RWPE1 (cell line): ENCODE data around the gene MAML3.

Source experiments
- CTCF ChIA-PET: fragments of 350-600 bp; sonication (Branson Sonifier 250); formaldehyde crosslinking; extraction: SDS; loops from one replicate; lab custom pipeline; 2021; lab: Yijun Ruan, JAX
- POLR2A ChIA-PET: fragments of 400-600 bp; formaldehyde crosslinking; extraction: SDS; loops from one replicate; lab custom pipeline; 2020; ENCODE audit warnings: antibody characterized with exemption; ENCODE audit not compliant: low non-redundant PET; lab: Yijun Ruan, JAX
- DNase-seq: peaks from one replicate; pipeline ENCODE4 v3.0.0; 2012; ENCODE audit warnings: low spot score
- H3K27ac ChIP-seq: fragments of 450-650 bp; 2 replicates; pipeline ENCODE4 v1.5.1; 2017
- CTCF ChIP-seq: fragments of 450-650 bp; conservative IDR thresholded peaks from 2 replicates; pipeline ENCODE4 v1.5.1; 2017; ENCODE audit warnings: low read depth, mild to moderate bottlenecking

The MAML3 gene

GRCh38 chr4:140028101-140028500 is 125.9 kb downstream of the MAML3 start:
- no peak overlapping the region for H3K27ac ChIP-seq
- no peak for TF ChIP-seq CTCF
- ChIA-PET CTCF (no interaction called here), POLR2A (no interaction called here)
- no peak for DNase-seq

- ChIA-PET CTCF (no interaction called here), POLR2A (no interaction called here)
- no peak for TF ChIP-seq CTCF
- no peak overlapping the region for H3K27ac ChIP-seq
- no peak for DNase-seq
Observed at GRCh38 chr4:140027101-140027500, 126.9 kb downstream of the MAML3 start.

- no peak overlapping the region for H3K27ac ChIP-seq
- TF ChIP-seq CTCF, result no peak
- DNase-seq, result no peak
- CTCF ChIA-PET, result interaction anchor here (0.6 kb wide), 1 partner anchor 20 kb away, joined by 4 read pairs; no protein-coding TSS in a partner anchor
- POLR2A ChIA-PET, result no interaction called here
Observed at GRCh38 chr4:140025470-140025869, 128.5 kb downstream of the MAML3 start.

- DNase-seq, result no peak
- no peak overlapping the region for H3K27ac ChIP-seq
- POLR2A ChIA-PET, result no interaction called here
- TF ChIP-seq CTCF, result no peak
- CTCF ChIA-PET, result interaction anchor here (0.6 kb wide), 1 partner anchor 162 kb away, joined by 3 read pairs; no protein-coding TSS in a partner anchor
Observed at GRCh38 chr4:140020457-140021361, 133.3 kb downstream of the MAML3 start.

GRCh38 chr4:140019619-140020347 is 134.2 kb downstream of the MAML3 start:
- no peak for TF ChIP-seq CTCF
- ChIA-PET POLR2A (no interaction called here), CTCF (interaction anchor here (0.6 kb wide), 2 partner anchors 163 to 250 kb away, joined by 3 to 4 read pairs; no protein-coding TSS in a partner anchor)
- no peak for DNase-seq
- no peak overlapping the region for H3K27ac ChIP-seq

- POLR2A ChIA-PET, result no interaction called here
- no peak for DNase-seq
- no peak overlapping the region for H3K27ac ChIP-seq
- CTCF ChIA-PET, result interaction anchor here (0.6 kb wide), 1 partner anchor 251 kb away, joined by 4 read pairs; no protein-coding TSS in a partner anchor
- TF ChIP-seq CTCF, result no peak
Observed at GRCh38 chr4:140018931-140019618, 134.9 kb downstream of the MAML3 start.
